ENCODE measurements around the gene DPP7. TPM values are rescaled to one million over a fixed set of nuclear protein-coding genes. Genes with fewer than 3 reads are reported as not detected.
A peak's percentile ranks its signal among the peaks of the same experiment; 100 is the strongest.

The DPP7 gene
- total and polyA plus RNA-seq, 9 of the 15 experiments (the other 6 are each of a cell fraction or from before 2014, with no cell fraction given) = 0.99 to 365 (median 132) TPM

DNA sequence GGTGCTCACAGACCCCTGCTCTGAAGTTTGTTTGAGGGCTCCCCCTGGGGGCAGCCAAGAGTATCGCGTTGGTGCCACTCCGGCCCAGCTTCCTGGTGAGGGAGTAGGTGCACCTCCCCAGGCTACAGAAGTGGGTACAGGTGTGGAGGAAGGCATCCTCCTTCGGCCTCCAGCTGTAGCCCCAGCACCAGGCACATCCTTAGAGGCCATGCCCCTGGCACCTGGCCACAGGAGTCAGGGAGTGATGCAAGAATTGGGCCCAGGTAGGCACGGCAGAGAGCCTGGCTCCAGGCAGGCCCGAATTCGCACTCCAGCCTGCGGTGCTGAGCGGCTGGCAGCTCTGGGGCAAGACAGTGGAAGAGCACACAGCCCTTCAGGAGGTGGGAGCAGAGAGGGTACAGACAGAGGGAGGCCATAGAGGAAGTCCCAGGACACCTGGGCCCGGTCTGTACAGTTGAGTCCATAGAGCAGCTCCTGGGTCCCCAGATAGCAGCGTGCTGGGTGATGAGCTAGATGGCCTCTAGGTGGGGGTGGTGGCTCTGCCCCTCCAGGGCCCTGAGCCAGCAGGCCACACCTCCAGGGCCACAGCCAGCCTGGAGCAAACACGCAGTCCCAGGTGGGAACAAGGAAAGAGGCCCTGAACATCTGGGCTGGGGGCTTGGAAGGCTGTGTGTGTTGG is 46.5 kb downstream of the DPP7 start (continued):
- TF ChIP-seq, protein P1, sequence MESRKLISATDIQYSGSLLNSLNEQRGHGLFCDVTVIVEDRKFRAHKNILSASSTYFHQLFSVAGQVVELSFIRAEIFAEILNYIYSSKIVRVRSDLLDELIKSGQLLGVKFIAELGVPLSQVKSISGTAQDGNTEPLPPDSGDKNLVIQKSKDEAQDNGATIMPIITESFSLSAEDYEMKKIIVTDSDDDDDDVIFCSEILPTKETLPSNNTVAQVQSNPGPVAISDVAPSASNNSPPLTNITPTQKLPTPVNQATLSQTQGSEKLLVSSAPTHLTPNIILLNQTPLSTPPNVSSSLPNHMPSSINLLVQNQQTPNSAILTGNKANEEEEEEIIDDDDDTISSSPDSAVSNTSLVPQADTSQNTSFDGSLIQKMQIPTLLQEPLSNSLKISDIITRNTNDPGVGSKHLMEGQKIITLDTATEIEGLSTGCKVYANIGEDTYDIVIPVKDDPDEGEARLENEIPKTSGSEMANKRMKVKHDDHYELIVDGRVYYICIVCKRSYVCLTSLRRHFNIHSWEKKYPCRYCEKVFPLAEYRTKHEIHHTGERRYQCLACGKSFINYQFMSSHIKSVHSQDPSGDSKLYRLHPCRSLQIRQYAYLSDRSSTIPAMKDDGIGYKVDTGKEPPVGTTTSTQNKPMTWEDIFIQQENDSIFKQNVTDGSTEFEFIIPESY (CRISPR knock-in tag; IDR thresholded peaks at IDR 0.05) = peak; percentile 96; the same call in 1 of the 2 replicates
- no peak for TF ChIP-seq ZNF140 (CRISPR knock-in tag; IDR thresholded peaks at IDR 0.05)
- TF ChIP-seq NFRKB (IDR thresholded peaks at IDR 0.05; ENCODE audit: low read depth) = no peak
- TF ChIP-seq, protein P2, sequence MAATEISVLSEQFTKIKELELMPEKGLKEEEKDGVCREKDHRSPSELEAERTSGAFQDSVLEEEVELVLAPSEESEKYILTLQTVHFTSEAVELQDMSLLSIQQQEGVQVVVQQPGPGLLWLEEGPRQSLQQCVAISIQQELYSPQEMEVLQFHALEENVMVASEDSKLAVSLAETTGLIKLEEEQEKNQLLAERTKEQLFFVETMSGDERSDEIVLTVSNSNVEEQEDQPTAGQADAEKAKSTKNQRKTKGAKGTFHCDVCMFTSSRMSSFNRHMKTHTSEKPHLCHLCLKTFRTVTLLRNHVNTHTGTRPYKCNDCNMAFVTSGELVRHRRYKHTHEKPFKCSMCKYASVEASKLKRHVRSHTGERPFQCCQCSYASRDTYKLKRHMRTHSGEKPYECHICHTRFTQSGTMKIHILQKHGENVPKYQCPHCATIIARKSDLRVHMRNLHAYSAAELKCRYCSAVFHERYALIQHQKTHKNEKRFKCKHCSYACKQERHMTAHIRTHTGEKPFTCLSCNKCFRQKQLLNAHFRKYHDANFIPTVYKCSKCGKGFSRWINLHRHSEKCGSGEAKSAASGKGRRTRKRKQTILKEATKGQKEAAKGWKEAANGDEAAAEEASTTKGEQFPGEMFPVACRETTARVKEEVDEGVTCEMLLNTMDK (IDR thresholded peaks at IDR 0.05; ENCODE audit: borderline replicate concordance, insufficient read depth, low read depth, low read length, poor library complexity, severe bottlenecking) = peak; percentile 77
- TF ChIP-seq, protein P3, sequence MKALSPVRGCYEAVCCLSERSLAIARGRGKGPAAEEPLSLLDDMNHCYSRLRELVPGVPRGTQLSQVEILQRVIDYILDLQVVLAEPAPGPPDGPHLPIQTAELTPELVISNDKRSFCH (CRISPR knock-in tag; IDR thresholded peaks at IDR 0.05) = no peak
- TF ChIP-seq, protein P3 (tag; IDR thresholded peaks at IDR 0.05) = no peak
- no peak for TF ChIP-seq SMAD1 (IDR thresholded peaks at IDR 0.05; ENCODE audit: low read depth, low read length, partially characterized antibody)
- TF ChIP-seq FIP1L1 (IDR thresholded peaks at IDR 0.05; ENCODE audit: low read depth, low read length, poor library complexity, severe bottlenecking) = no peak
- TF ChIP-seq GABPB1 (CRISPR knock-in tag; IDR thresholded peaks at IDR 0.05) = peak; percentile 69
- TF ChIP-seq ZNF408 (CRISPR knock-in tag; IDR thresholded peaks at IDR 0.05; ENCODE audit: low read depth) = no peak
- TF ChIP-seq ADNP (tag; IDR thresholded peaks at IDR 0.05) = no peak
- TF ChIP-seq, protein P4, sequence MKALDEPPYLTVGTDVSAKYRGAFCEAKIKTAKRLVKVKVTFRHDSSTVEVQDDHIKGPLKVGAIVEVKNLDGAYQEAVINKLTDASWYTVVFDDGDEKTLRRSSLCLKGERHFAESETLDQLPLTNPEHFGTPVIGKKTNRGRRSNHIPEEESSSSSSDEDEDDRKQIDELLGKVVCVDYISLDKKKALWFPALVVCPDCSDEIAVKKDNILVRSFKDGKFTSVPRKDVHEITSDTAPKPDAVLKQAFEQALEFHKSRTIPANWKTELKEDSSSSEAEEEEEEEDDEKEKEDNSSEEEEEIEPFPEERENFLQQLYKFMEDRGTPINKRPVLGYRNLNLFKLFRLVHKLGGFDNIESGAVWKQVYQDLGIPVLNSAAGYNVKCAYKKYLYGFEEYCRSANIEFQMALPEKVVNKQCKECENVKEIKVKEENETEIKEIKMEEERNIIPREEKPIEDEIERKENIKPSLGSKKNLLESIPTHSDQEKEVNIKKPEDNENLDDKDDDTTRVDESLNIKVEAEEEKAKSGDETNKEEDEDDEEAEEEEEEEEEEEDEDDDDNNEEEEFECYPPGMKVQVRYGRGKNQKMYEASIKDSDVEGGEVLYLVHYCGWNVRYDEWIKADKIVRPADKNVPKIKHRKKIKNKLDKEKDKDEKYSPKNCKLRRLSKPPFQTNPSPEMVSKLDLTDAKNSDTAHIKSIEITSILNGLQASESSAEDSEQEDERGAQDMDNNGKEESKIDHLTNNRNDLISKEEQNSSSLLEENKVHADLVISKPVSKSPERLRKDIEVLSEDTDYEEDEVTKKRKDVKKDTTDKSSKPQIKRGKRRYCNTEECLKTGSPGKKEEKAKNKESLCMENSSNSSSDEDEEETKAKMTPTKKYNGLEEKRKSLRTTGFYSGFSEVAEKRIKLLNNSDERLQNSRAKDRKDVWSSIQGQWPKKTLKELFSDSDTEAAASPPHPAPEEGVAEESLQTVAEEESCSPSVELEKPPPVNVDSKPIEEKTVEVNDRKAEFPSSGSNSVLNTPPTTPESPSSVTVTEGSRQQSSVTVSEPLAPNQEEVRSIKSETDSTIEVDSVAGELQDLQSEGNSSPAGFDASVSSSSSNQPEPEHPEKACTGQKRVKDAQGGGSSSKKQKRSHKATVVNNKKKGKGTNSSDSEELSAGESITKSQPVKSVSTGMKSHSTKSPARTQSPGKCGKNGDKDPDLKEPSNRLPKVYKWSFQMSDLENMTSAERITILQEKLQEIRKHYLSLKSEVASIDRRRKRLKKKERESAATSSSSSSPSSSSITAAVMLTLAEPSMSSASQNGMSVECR (CRISPR knock-in tag; IDR thresholded peaks at IDR 0.05) = peak; percentile 53; the same call in 1 of the 2 replicates

All from K562 (cell line).